HepG2 (cell line): ENCODE results near the gene CD274. TPM values are rescaled to one million over a fixed set of nuclear protein-coding genes. Genes with fewer than 3 reads are reported as not detected.

Source experiments
- ATAC-seq: fragments of 200-7000 bp; cut with Tn5 transposase; 3 replicates; pipeline ENCODE4 v1.9.1; 2020; ENCODE audit warnings: mild to moderate bottlenecking, moderate library complexity
- BruUV-seq: library from RNA; stranded (reverse); fragments of 400-500 nt; replicated peaks from 2 replicates; lab custom pipeline; 2021; lab: Mats Ljungman, UMichigan
- CTCF ChIA-PET: fragments of 300-600 bp; formaldehyde crosslinking; extraction: SDS; loops from one replicate; lab custom pipeline; 2021; ENCODE audit warnings: low total read pairs, inconsistent platforms, low intra/inter-chr PET ratio; lab: Yijun Ruan, JAX
- POLR2A ChIA-PET: fragments of 350-600 bp; sonication (Branson Sonifier 250); formaldehyde crosslinking; loops from one replicate; lab custom pipeline; 2020; ENCODE audit warnings: antibody characterized with exemption, inconsistent platforms; lab: Yijun Ruan, JAX
- DNase-seq: peaks from one replicate; pipeline ENCODE4 v3.0.0-alpha.2; 2015; ENCODE audit warnings: low spot score
- FAIRE-seq: peaks from 3 replicates; lab custom pipeline; 2011; peaks lifted over from hg19 to GRCh38; lab: Jason Lieb, UNC
- H2AFZ ChIP-seq: one replicate; pipeline ENCODE4 v1.6.1; 2011; ENCODE audit warnings: low read length, inconsistent platforms
- H3K27ac ChIP-seq: fragments of 300-600 bp; 3 replicates; pipeline ENCODE4 v1.8.0; 2011; ENCODE audit warnings: mixed run types, mild to moderate bottlenecking, mixed read lengths, low read length, inconsistent platforms; ENCODE audit not compliant: insufficient read depth; ENCODE audit errors: extremely low read length
- H3K27me3 ChIP-seq, 2 experiments: fragments of 200-600 bp in 1 of 2; 2 replicates in 1 of 2; 3 replicates in 1 of 2; pipeline versions ENCODE4 v1.6.0 to v1.8.0; 2011; ENCODE audit warnings: low read length in 2 of 2, mild to moderate bottlenecking in 2 of 2, moderate library complexity in 2 of 2, inconsistent platforms in 1 of 2; ENCODE audit not compliant: insufficient read depth in 2 of 2, control insufficient read depth in 1 of 2
- H3K36me3 ChIP-seq, 2 experiments: fragments of 200-600 bp in 1 of 2; replicated peaks in 1 of 2; 2 replicates in 1 of 2; 3 replicates in 1 of 2; pipeline versions ENCODE4 v1.5.1 to v1.8.0; 2011; ENCODE audit warnings: low read length in 2 of 2, inconsistent platforms in 1 of 2; ENCODE audit not compliant: insufficient read depth in 2 of 2, control insufficient read depth in 1 of 2
- H3K4me1 ChIP-seq: 2 replicates; pipeline ENCODE4 v1.5.1; 2012; ENCODE audit warnings: low read length, inconsistent platforms; ENCODE audit not compliant: insufficient read depth
- H3K4me2 ChIP-seq: 2 replicates; pipeline ENCODE4 v1.6.0; 2011; ENCODE audit warnings: low read depth, low read length, inconsistent platforms
- H3K4me3 ChIP-seq, 3 experiments: fragments of 200-600 bp in 1 of 3; sonication (generic), shearing (Covaris generic) in 1 of 3; replicated peaks in 1 of 3; 2 replicates each; pipeline ENCODE4 v1.5.1; 2011 to 2016; ENCODE audit warnings: low read length in 3 of 3, inconsistent platforms in 2 of 3, low read depth in 2 of 3, mild to moderate bottlenecking in 2 of 3, control low read depth in 1 of 3, mixed read lengths in 1 of 3; ENCODE audit not compliant: insufficient read depth in 1 of 3
- H3K79me2 ChIP-seq: one replicate; pipeline ENCODE4 v1.6.1; 2011; ENCODE audit warnings: low read length, inconsistent platforms; ENCODE audit not compliant: insufficient read depth
- H3K9ac ChIP-seq: 2 replicates; pipeline ENCODE4 v1.6.0; 2011; ENCODE audit warnings: mild to moderate bottlenecking, low read depth, low read length, inconsistent platforms; ENCODE audit not compliant: insufficient read depth
- H3K9me3 ChIP-seq: 2 replicates; pipeline ENCODE4 v1.5.1; 2012; ENCODE audit warnings: mild to moderate bottlenecking, low read length
- H4K20me1 ChIP-seq: 2 replicates; pipeline ENCODE4 v1.6.0; 2011; ENCODE audit warnings: inconsistent platforms, mild to moderate bottlenecking, low read length, moderate library complexity; ENCODE audit not compliant: insufficient read depth
- BRCA1 ChIP-seq: sonication (generic); formaldehyde crosslinking; IDR thresholded peaks from 2 replicates; pipeline ENCODE4 v1.4.0; 2020; ENCODE audit warnings: missing genetic modification reagents
- DPF2 ChIP-seq: sonication (generic); formaldehyde crosslinking; IDR thresholded peaks from 2 replicates; pipeline ENCODE4 v1.4.0; 2020; ENCODE audit warnings: mild to moderate bottlenecking, low read depth, missing genetic modification reagents, borderline replicate concordance
- FOXO1 ChIP-seq: sonication (generic); formaldehyde crosslinking; IDR thresholded peaks from 2 replicates; pipeline ENCODE4 v1.4.0; 2020; ENCODE audit warnings: missing genetic modification reagents
- HBP1 ChIP-seq: IDR thresholded peaks from 2 replicates; pipeline ENCODE4 v1.6.1; 2016; ENCODE audit warnings: low read depth, control low read depth
- HOMEZ ChIP-seq: IDR thresholded peaks from 2 replicates; pipeline ENCODE4 v1.6.1; 2016; ENCODE audit warnings: low read depth
- IKZF1 ChIP-seq: fragments of 450-650 bp; IDR thresholded peaks from 2 replicates; pipeline ENCODE4 v1.7.1; 2016
- IRF9 ChIP-seq: sonication (generic); formaldehyde crosslinking; IDR thresholded peaks from 2 replicates; pipeline ENCODE4 v1.8.0; 2022; ENCODE audit warnings: missing genetic modification reagents, mild to moderate bottlenecking, borderline replicate concordance
- MXI1 ChIP-seq: IDR thresholded peaks from 3 replicates; pipeline ENCODE4 v1.6.1; 2012; ENCODE audit warnings: low read depth, low read length, inconsistent platforms, borderline replicate concordance
- MZF1 ChIP-seq: sonication (generic); formaldehyde crosslinking; IDR thresholded peaks from 2 replicates; pipeline ENCODE4 v1.8.1; 2023; ENCODE audit warnings: mild to moderate bottlenecking, missing genetic modification reagents, borderline replicate concordance
- ZNF33A ChIP-seq: sonication (generic); formaldehyde crosslinking; IDR thresholded peaks from 2 replicates; pipeline ENCODE4 v1.5.1; 2020; ENCODE audit warnings: missing genetic modification reagents, mild to moderate bottlenecking, moderate library complexity, borderline replicate concordance
- ZNF446 ChIP-seq: sonication (generic); formaldehyde crosslinking; IDR thresholded peaks from 2 replicates; pipeline ENCODE4 v1.5.0; 2020; ENCODE audit warnings: mild to moderate bottlenecking, missing genetic modification reagents
- ZNF644 ChIP-seq: IDR thresholded peaks from 2 replicates; pipeline ENCODE4 v1.6.1; 2016; ENCODE audit warnings: low read depth
- ZNF646 ChIP-seq: sonication (generic); formaldehyde crosslinking; IDR thresholded peaks from 2 replicates; pipeline ENCODE4 v1.9.0; 2021; ENCODE audit warnings: mild to moderate bottlenecking, missing genetic modification reagents
- WGBS: methylation state at CpG from one replicate; pipeline ENCODE4 v1.1.6; 2017; ENCODE audit warnings: low lambda C conversion rate; 5-methylcytosine and 5-hydroxymethylcytosine counted together
- in situ Hi-C: cut with HindIII; loops from 2 replicates; pipeline ENCODE4 v1.10.0; 2017; ENCODE audit warnings: low pct_unique_long_range_greater_than_20kb; ENCODE audit not compliant: extremely low pct_ligation_motif_present
- intact Hi-C: fragments of 100-400 bp; cut with micrococcal nuclease; formaldehyde crosslinking; loops from one replicate; pipeline ENCODE4 v1.10.0; 2022; ENCODE audit not compliant: unreplicated experiment
- polyA plus RNA-seq, 8 experiments: library from polyadenylated mRNA; depleted of rRNA in 3 of 8; stranded (reverse) in 7 of 8; unstranded in 1 of 8; fragments of >200 nt; fragmentation: Illumina TruSeq in 4 of 8; extraction: Trizol in 4 of 8; gene quantifications; 2 replicates each; pipeline versions ENCODE4 v1.2.1 to v1.2.3, GENCODE V29; 2011 to 2016; ENCODE audit warnings: low read depth in 4 of 8, missing spikeins in 1 of 8, mixed read lengths in 1 of 8; ENCODE audit not compliant: insufficient read depth in 1 of 8
- total RNA-seq, 5 experiments: library from RNA; depleted of rRNA; stranded (reverse); fragments of >200 nt; fragmentation: Illumina TruSeq; extraction: Trizol; gene quantifications; 2 replicates each; pipeline ENCODE4 v1.2.3, GENCODE V29; 2016; ENCODE audit warnings: low read depth in 1 of 5

The CD274 gene
- total and polyA plus RNA-seq, 2 of the 13 experiments (the other 11 are each of a cell fraction or from before 2014, with no cell fraction given) = 0.17 to 0.49 TPM

- no peak for TF ChIP-seq MZF1 (CRISPR knock-in tag)
Observed at GRCh38 chr9:5416953-5417352, 33.4 kb upstream of the CD274 start (continued).

- in situ Hi-C loops (no loop called here), intact Hi-C loops (no loop called here)
- WGBS = 95% methylated on average over 19 of the region's 20 CpGs
- Histone ChIP-seq H3K79me2 (no peaks in the 10 kb centered on the region), H3K4me2 (no peak overlapping the region), H3K36me3 (no peaks in the 10 kb centered on the region), H3K4me1 (no peaks in the 10 kb centered on the region), H4K20me1 (no peaks in the 10 kb centered on the region), H3K9ac (no peak overlapping the region), H3K9me3 (no peaks in the 10 kb centered on the region), H3K4me3 (no peak overlapping the region), H2AFZ (no peak overlapping the region), H3K27me3 (no peaks in the 10 kb centered on the region), H3K27ac (no peak overlapping the region)
- BruUV-seq = no TSS peak
- ATAC-seq (no peak), FAIRE-seq (no peak), DNase-seq (no peak)
- ChIA-PET CTCF (no interaction called here), POLR2A (no interaction called here)
- TF ChIP-seq ZNF446 = no peak
- no peak for TF ChIP-seq ZNF33A (CRISPR knock-in tag)
- TF ChIP-seq IKZF1 = no peak
- TF ChIP-seq ZNF646 = no peak
- TF ChIP-seq BRCA1 (CRISPR knock-in tag) = no peak
- TF ChIP-seq HBP1 (CRISPR knock-in tag) = no peak
- TF ChIP-seq HOMEZ (CRISPR knock-in tag) = no peak
- TF ChIP-seq ZNF644 = no peak
- TF ChIP-seq DPF2 = no peak
- no peak for TF ChIP-seq MXI1
- no peak for TF ChIP-seq IRF9 (CRISPR knock-in tag)
- TF ChIP-seq FOXO1 (CRISPR knock-in tag) = no peak
Observed at GRCh38 chr9:5418481-5418880, 31.9 kb upstream of the CD274 start.
